GM10248 (cell line): ENCODE measurements around the gene ANKMY2.

Source experiments
- CTCF ChIA-PET: fragments of 300-600 bp; sonication (Branson Sonifier 250); formaldehyde crosslinking; extraction: SDS; loops from one replicate; lab custom pipeline; 2021; ENCODE audit warnings: antibody characterized with exemption; lab: Yijun Ruan, JAX
- POLR2A ChIA-PET: fragments of 350-650 bp; sonication (Branson Sonifier 250); formaldehyde crosslinking; extraction: SDS; loops from one replicate; lab custom pipeline; 2020; ENCODE audit warnings: antibody characterized with exemption; lab: Yijun Ruan, JAX
- DNase-seq: peaks from one replicate; pipeline ENCODE4 v3.0.0; 2012; ENCODE audit errors: extremely low spot score
- TF ChIP-seq, protein P1 (sequence below): IDR thresholded peaks from 2 replicates; pipeline ENCODE4 v1.5.1; 2012; ENCODE audit warnings: mild to moderate bottlenecking, low read depth; ENCODE audit errors: extremely low read depth, missing control alignments, control extremely low read depth

Gene ANKMY2

DNA sequence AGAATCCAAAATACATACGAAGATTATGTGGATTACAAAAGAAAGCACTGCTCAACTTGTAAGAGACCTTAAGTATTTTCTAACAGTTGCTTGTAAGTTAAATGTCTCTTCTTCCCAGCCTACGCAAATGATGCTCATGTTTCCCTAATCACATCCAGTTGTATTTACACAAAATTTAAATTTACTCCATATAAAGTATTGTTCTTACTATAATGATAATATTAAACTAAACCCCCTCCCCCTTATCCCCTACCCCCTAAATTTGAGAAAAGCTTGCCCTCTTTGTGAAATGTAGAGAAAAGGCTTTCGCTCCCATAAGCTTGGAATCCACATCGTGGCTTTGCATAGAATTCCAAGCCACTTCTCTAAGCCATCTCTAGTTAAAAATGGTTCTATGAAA is 29.4 kb downstream of the ANKMY2 start:
- CTCF ChIA-PET = interaction anchor here (1.1 kb wide), 1 partner anchor 32 kb away, joined by 3 read pairs; no protein-coding TSS in a partner anchor
- POLR2A ChIA-PET = no interaction called here
- DNase-seq = no peak
- TF ChIP-seq, protein P1, sequence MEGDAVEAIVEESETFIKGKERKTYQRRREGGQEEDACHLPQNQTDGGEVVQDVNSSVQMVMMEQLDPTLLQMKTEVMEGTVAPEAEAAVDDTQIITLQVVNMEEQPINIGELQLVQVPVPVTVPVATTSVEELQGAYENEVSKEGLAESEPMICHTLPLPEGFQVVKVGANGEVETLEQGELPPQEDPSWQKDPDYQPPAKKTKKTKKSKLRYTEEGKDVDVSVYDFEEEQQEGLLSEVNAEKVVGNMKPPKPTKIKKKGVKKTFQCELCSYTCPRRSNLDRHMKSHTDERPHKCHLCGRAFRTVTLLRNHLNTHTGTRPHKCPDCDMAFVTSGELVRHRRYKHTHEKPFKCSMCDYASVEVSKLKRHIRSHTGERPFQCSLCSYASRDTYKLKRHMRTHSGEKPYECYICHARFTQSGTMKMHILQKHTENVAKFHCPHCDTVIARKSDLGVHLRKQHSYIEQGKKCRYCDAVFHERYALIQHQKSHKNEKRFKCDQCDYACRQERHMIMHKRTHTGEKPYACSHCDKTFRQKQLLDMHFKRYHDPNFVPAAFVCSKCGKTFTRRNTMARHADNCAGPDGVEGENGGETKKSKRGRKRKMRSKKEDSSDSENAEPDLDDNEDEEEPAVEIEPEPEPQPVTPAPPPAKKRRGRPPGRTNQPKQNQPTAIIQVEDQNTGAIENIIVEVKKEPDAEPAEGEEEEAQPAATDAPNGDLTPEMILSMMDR = no peak

DNA sequence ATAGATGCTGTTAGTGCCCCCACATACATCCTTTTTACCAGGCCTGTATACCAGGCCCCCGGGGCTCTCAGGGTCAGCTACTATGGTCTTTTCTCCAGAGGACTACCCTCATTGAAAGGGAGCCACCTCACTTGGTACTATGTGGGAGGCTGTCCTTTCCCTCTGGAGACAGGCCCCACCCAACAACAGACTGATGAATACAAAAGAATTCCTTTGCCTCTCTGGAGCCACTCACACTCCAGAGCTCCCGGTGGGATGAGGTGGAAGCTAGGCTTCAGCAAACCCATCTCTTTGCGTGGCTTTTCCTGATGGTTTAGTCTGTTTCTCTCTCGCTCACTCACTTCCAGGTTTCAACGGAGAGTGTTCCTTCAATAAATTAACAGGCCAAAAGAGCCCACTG is 30.3 kb downstream of the ANKMY2 start:
- POLR2A ChIA-PET = no interaction called here
- DNase-seq = no peak

DNA sequence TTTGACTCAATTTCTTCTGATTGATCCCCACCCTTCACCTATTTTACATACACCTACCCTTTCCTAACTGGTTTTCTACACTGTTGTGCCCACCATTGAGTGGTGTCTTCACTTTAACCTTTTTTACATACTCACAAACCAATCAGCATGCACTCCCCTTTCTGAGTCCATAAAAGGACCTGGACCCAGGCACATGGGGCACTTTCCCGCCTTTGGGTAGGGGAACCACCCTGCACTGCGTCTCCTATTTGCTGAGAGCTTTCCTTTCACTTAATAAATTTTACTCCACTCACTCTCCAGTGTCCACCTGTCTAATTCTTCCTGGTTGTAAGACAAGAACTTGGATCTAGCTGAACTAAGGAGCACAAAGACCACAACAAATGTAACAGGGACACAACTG is 33.8 kb downstream of the ANKMY2 start:
- DNase-seq = no peak
- TF ChIP-seq, protein P1 = no peak
- CTCF ChIA-PET = interaction anchor here (1.6 kb wide), 1 partner anchor 10 kb away, joined by 4 read pairs; no protein-coding TSS in a partner anchor
- POLR2A ChIA-PET = no interaction called here

More for the DNA sequence above, 30.3 kb downstream of the ANKMY2 start:
- CTCF ChIA-PET = interaction anchor here (1.0 kb wide), 1 partner anchor 9 kb away, joined by 3 read pairs; no protein-coding TSS in a partner anchor
- TF ChIP-seq, protein P1 = no peak

- TF ChIP-seq, protein P1 = no peak
- peak; percentile 18 for DNase-seq
- ChIA-PET CTCF (interaction anchor here (0.9 to 1.3 kb wide), 2 partner anchors 23 to 45 kb away, joined by 3 read pairs; no protein-coding TSS in a partner anchor), POLR2A (no interaction called here)
These were observed 35.6 kb downstream of the ANKMY2 start for GRCh38 chr7:16609842-16610450.

GRCh38 chr7:16606704-16607103 is 38.9 kb downstream of the ANKMY2 start:
- CTCF ChIA-PET = interaction anchor here (1.2 kb wide), 1 partner anchor 9 kb away, joined by 3 read pairs; no protein-coding TSS in a partner anchor

GRCh38 chr7:16604054-16604453 is 41.5 kb downstream of the ANKMY2 start:
- TF ChIP-seq, protein P1 = no peak
- POLR2A ChIA-PET = no interaction called here
- CTCF ChIA-PET = interaction anchor here (1.4 kb wide), 1 partner anchor 9 kb away, joined by 4 read pairs; no protein-coding TSS in a partner anchor
- DNase-seq = no peak

More at GRCh38 chr7:16606704-16607103, 38.9 kb downstream of the ANKMY2 start:
- TF ChIP-seq, protein P1 = no peak
- DNase-seq = no peak
- POLR2A ChIA-PET = no interaction called here
